ENCODE results near the gene ACVR1. TPM values are rescaled to one million over a fixed set of nuclear protein-coding genes. Genes with fewer than 3 reads are reported as not detected.

ACVR1 gene
- polyA plus RNA-seq, 1 experiment, result 50.6 TPM

DNA sequence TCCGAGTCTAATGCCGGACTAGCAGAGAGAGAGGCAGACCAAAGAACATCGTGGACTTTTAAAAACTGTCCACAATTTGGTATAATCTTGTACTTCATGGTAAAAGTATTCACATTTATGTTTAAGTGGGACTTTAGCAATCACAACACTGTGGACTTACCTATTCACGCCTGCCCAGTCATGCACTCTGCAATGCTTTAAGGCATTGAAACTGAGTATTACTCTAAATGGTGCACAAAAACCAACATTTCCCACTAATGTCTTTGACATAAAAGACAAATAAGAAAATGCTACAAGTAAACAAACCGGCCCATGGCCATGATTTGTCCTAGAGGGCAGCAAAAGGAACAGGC lies 91.3 kb downstream of the ACVR1 start:
- Histone ChIP-seq H3K4me3 (ENCODE audit: low read depth, low read length) (no peak overlapping the region), H3K27me3 (ENCODE audit: control insufficient read depth, insufficient read depth, low read length) (no peaks in the 10 kb centered on the region), H3K9me3 (ENCODE audit: control insufficient read depth, insufficient read depth, low read length) (no peaks in the 10 kb centered on the region), H3K27ac (ENCODE audit: low read depth, low read length) (no peak overlapping the region)
- TF ChIP-seq, protein P1, sequence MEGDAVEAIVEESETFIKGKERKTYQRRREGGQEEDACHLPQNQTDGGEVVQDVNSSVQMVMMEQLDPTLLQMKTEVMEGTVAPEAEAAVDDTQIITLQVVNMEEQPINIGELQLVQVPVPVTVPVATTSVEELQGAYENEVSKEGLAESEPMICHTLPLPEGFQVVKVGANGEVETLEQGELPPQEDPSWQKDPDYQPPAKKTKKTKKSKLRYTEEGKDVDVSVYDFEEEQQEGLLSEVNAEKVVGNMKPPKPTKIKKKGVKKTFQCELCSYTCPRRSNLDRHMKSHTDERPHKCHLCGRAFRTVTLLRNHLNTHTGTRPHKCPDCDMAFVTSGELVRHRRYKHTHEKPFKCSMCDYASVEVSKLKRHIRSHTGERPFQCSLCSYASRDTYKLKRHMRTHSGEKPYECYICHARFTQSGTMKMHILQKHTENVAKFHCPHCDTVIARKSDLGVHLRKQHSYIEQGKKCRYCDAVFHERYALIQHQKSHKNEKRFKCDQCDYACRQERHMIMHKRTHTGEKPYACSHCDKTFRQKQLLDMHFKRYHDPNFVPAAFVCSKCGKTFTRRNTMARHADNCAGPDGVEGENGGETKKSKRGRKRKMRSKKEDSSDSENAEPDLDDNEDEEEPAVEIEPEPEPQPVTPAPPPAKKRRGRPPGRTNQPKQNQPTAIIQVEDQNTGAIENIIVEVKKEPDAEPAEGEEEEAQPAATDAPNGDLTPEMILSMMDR (IDR thresholded peaks at IDR 0.05; ENCODE audit: low read depth, low read length), result no peak
- no peak for DNase-seq (ENCODE audit: low read depth, low spot score)
- ChIA-PET POLR2A (interaction anchor here (0.7 kb wide), 1 partner anchor 91 kb away, joined by 3 read pairs; the partner anchor contains the start of gene ACVR1), CTCF (interaction anchor here (0.9 kb wide), 1 partner anchor 92 kb away, joined by 3 read pairs; no protein-coding TSS in a partner anchor)

DNA sequence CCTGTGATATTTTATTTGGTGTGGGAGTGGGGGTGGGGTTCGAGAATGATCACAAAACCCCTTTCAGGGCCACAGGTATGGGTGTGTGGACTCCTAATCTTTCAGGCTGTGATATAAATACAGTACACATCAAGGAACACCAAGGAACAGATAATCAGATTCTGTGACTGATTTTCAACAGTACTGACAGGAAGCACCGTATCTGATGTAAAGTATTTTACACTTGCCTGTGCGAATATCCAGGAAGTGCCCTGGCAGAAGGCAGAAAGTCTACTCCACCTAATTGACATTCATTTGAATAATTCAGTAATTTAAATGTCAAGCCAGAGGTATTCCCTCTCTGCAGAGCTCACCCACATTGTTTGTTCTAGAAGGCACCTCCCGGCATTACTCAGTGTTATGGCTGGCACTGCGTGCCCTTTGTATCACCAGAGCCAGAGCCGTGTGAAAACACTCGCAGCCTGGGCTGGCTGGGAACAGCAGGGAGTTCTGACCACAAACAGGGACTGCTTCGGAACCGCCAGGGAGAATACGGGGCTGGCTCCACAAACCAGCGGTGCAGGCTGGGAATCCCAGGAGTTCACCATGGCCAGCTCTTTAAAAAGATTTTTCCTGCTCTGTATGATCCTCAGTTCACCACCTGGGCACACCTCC lies 91.8 kb downstream of the ACVR1 start:
- no peak overlapping the region for H3K27ac ChIP-seq (ENCODE audit: low read depth, low read length)

DNA sequence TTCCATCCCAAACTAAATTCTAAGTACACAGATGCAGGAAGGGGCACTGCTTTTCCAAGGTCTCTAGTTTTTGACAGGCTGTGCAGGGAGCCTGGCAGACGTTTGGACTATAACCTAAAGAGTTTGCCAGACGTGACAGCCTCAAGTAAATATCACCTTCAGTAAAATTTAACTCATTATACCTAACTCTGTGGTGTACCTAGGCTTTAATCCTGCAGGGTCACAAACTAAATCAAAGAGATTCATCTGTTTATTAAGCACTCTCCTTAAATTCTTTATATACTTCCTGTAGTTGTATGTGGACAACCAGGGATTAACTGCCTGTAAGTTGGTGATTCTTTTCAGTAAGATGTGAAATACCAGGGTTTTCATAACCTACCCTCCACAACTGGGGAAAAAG lies 92.9 kb downstream of the ACVR1 start:
- ChIA-PET POLR2A (no interaction called here), CTCF (interaction anchor here (0.8 to 2.5 kb wide), 3 partner anchors 11 to 225 kb away, joined by 3 to 9 read pairs (median 4); no protein-coding TSS in a partner anchor)
- no peak overlapping the region for H3K27ac ChIP-seq (ENCODE audit: low read depth, low read length)
- TF ChIP-seq, protein P1 (IDR thresholded peaks at IDR 0.05; ENCODE audit: low read depth, low read length), result no peak
- no peak for DNase-seq (ENCODE audit: low read depth, low spot score)
- no peaks in the 10 kb centered on the region for H3K27me3 ChIP-seq (ENCODE audit: control insufficient read depth, insufficient read depth, low read length)
- H3K9me3 ChIP-seq (ENCODE audit: control insufficient read depth, insufficient read depth, low read length), result no peaks in the 10 kb centered on the region
- no peak overlapping the region for H3K4me3 ChIP-seq (ENCODE audit: low read depth, low read length)

More for the DNA sequence above, 91.8 kb downstream of the ACVR1 start:
- TF ChIP-seq, protein P1 (IDR thresholded peaks at IDR 0.05; ENCODE audit: low read depth, low read length), result no peak
- no peaks in the 10 kb centered on the region for H3K9me3 ChIP-seq (ENCODE audit: control insufficient read depth, insufficient read depth, low read length)
- H3K4me3 ChIP-seq (ENCODE audit: low read depth, low read length), result no peak overlapping the region
- H3K27me3 ChIP-seq (ENCODE audit: control insufficient read depth, insufficient read depth, low read length), result no peaks in the 10 kb centered on the region
- ChIA-PET CTCF (no interaction called here), POLR2A (interaction anchor here (0.7 kb wide), 1 partner anchor 92 kb away, joined by 3 read pairs; the partner anchor contains the start of gene ACVR1)
- no peak for DNase-seq (ENCODE audit: low read depth, low spot score)

DNA sequence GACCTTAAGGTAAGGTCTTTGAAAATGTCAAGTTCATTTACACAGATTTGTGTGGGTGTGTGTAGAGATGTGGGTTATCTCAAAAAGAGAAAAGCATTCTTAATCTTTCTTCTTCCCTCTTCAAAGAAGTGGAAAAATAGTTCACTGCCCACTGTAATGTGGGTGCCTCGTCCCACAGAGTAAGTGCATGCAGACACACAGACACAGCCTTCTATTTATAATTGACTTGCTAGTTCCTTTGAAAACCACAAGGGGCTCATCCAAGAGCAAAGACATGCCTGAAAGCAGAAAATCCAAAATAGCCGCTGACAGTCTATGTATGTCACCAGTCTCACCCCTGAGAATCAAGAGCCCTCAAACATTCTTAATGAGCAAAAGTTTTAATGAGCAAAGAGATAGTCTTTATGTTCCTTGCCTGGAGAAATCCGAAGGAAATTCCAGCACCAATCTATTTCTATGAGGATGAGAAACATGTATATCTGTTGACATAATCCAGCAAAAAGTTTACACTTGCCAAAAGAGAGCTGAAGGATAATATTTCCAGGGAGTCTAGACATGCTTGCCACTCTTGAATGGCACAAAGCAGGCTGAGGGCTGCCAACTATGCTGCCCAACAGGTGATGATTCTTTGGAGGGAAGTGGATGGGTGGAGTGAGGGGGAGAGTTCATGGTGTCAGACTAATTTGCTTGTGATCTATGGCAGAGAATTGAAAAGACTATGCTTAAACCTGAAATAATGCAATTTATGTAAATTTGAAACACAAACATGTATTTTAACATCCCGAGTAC lies 93.9 kb downstream of the ACVR1 start:
- H3K27me3 ChIP-seq (ENCODE audit: control insufficient read depth, insufficient read depth, low read length), result no peaks in the 10 kb centered on the region
- DNase-seq (ENCODE audit: low read depth, low spot score), result no peak
- no peaks in the 10 kb centered on the region for H3K9me3 ChIP-seq (ENCODE audit: control insufficient read depth, insufficient read depth, low read length)
- ChIA-PET POLR2A (no interaction called here), CTCF (interaction anchor here (0.7 to 2.5 kb wide), 6 partner anchors 10 to 229 kb away, joined by 3 to 9 read pairs (median 4); no protein-coding TSS in a partner anchor)
- H3K4me3 ChIP-seq (ENCODE audit: low read depth, low read length), result no peak overlapping the region
- H3K27ac ChIP-seq (ENCODE audit: low read depth, low read length), result no peak overlapping the region
- TF ChIP-seq, protein P1 (IDR thresholded peaks at IDR 0.05; ENCODE audit: low read depth, low read length), result peak; percentile 56

DNA sequence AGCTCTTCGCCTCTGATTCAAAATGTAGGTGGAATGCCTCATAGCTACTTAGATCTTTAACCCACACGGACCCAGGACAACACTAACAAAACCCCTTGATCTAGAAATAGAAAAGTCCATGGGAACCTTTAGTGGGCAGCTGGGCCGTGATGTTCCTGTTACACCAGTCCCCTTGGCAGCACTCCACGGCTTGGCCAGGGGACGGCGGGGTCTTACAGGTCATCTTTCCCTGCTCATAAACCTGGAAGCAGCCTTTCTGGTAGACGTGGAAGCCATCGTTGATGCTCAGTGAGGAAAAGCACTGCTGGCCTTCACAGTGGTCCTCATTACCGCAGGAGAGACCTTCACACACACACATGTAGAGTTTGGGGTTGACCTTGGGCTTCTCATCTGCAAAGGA lies 95.9 kb downstream of the ACVR1 start:
- TF ChIP-seq, protein P1 (IDR thresholded peaks at IDR 0.05; ENCODE audit: low read depth, low read length), result no peak
- CTCF ChIA-PET, result interaction anchor here (0.6 to 1.9 kb wide), 5 partner anchors 16 to 244 kb away, joined by 3 to 12 read pairs (median 6); no protein-coding TSS in a partner anchor

More for the DNA sequence above, 95.9 kb downstream of the ACVR1 start:
- no peak for DNase-seq (ENCODE audit: low read depth, low spot score)
- no peak overlapping the region for H3K4me3 ChIP-seq (ENCODE audit: low read depth, low read length)
- POLR2A ChIA-PET, result no interaction called here
- no peak overlapping the region for H3K27ac ChIP-seq (ENCODE audit: low read depth, low read length)
- H3K27me3 ChIP-seq (ENCODE audit: control insufficient read depth, insufficient read depth, low read length), result no peaks in the 10 kb centered on the region
- H3K9me3 ChIP-seq (ENCODE audit: control insufficient read depth, insufficient read depth, low read length), result no peaks in the 10 kb centered on the region

Measured in AG04450 (cell line).